Uterus (tissue), 2 donors: ENCODE measurements around the gene SULT2B1.

ENCODE experiments used
- POLR2A ChIP-seq, 2 donors: fragments of 450-650 bp; IDR thresholded peaks; one replicate each; pipeline ENCODE4 v1.6.1; 2016; ENCODE audit warnings: antibody characterized with exemption in 2 of 2, mild to moderate bottlenecking in 1 of 2, moderate library complexity in 1 of 2
- TF ChIP-seq, protein P1 (sequence below), 4 experiments: fragments of 200-600 bp in 2 of 4; fragments of 450-650 bp in 2 of 4; sonication (generic) in 2 of 4; IDR thresholded peaks; one replicate each; pipeline ENCODE4 v1.5.1; 2016 to 2019; ENCODE audit warnings: antibody characterized with exemption in 4 of 4, mild to moderate bottlenecking in 2 of 4, moderate library complexity in 1 of 4

DNA sequence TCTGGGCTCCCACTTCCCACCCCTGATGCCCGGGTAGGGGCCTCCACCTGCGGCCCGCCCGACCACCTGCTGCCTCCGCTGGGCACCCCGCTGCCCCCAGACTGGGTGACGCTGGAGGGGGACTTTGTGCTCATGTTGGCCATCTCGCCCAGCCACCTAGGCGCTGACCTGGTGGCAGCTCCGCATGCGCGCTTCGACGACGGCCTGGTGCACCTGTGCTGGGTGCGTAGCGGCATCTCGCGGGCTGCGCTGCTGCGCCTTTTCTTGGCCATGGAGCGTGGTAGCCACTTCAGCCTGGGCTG, 77.3 kb downstream of the SULT2B1 start:
- TF ChIP-seq, protein P1, sequence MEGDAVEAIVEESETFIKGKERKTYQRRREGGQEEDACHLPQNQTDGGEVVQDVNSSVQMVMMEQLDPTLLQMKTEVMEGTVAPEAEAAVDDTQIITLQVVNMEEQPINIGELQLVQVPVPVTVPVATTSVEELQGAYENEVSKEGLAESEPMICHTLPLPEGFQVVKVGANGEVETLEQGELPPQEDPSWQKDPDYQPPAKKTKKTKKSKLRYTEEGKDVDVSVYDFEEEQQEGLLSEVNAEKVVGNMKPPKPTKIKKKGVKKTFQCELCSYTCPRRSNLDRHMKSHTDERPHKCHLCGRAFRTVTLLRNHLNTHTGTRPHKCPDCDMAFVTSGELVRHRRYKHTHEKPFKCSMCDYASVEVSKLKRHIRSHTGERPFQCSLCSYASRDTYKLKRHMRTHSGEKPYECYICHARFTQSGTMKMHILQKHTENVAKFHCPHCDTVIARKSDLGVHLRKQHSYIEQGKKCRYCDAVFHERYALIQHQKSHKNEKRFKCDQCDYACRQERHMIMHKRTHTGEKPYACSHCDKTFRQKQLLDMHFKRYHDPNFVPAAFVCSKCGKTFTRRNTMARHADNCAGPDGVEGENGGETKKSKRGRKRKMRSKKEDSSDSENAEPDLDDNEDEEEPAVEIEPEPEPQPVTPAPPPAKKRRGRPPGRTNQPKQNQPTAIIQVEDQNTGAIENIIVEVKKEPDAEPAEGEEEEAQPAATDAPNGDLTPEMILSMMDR (IDR thresholded peaks at IDR 0.05) = no peak
- TF ChIP-seq POLR2A (IDR thresholded peaks at IDR 0.05) = no peak
